Activated B cell treated with CpG ODN at 0.5 μM for 24 hours (primary cell): ENCODE data around the gene CD86. TPM values are rescaled to one million over a fixed set of nuclear protein-coding genes. Genes with fewer than 3 reads are reported as not detected.
A peak's percentile ranks its signal among the peaks of the same experiment; 100 is the strongest.

Experiments
- ATAC-seq: fragments of 200-7000 bp; cut with Tn5 transposase; one replicate; pipeline ENCODE4 v1.10.0; 2021; ENCODE audit warnings: low read depth, mild to moderate bottlenecking, moderate library complexity
- CTCF ChIA-PET: fragments of 350-600 bp; sonication (Branson Sonifier 250); formaldehyde crosslinking; loops from one replicate; lab custom pipeline; 2021; ENCODE audit warnings: antibody characterized with exemption; lab: Charles Lee
- POLR2A ChIA-PET: fragments of 350-600 bp; sonication (Branson Sonifier 250); formaldehyde crosslinking; loops from one replicate; lab custom pipeline; 2021; ENCODE audit warnings: antibody characterized with exemption; lab: Charles Lee
- DNase-seq: peaks from one replicate; pipeline ENCODE4 v3.0.0; 2022
- H3K27ac Mint-ChIP-seq: one replicate; pipeline ENCODE4 v1.8.0; 2020; ENCODE audit warnings: mixed read lengths
- H3K27me3 Mint-ChIP-seq: one replicate; pipeline ENCODE4 v1.8.0; 2021; ENCODE audit warnings: mixed read lengths
- H3K36me3 Mint-ChIP-seq: one replicate; pipeline ENCODE4 v1.8.0; 2021; ENCODE audit warnings: low read depth, mixed read lengths
- H3K4me1 Mint-ChIP-seq: one replicate; pipeline ENCODE4 v1.8.0; 2021; ENCODE audit warnings: mixed read lengths
- H3K4me3 Mint-ChIP-seq: one replicate; pipeline ENCODE4 v1.8.0; 2020; ENCODE audit warnings: mild to moderate bottlenecking, mixed read lengths
- H3K9me3 Mint-ChIP-seq: one replicate; pipeline ENCODE4 v1.8.0; 2020; ENCODE audit warnings: mixed read lengths
- CTCF ChIP-seq: fragments of 200-600 bp; IDR thresholded peaks from one replicate; pipeline ENCODE4 v1.8.0; 2022; ENCODE audit warnings: antibody characterized with exemption, mild to moderate bottlenecking
- intact Hi-C: fragments of 100-400 bp; cut with micrococcal nuclease; formaldehyde crosslinking; loops from one replicate; pipeline ENCODE4 v1.15.1; 2024
- total RNA-seq: library from RNA; stranded (reverse); gene quantifications from 2 replicates; pipeline ENCODE4 v1.2.3, GENCODE V29; 2022

CD86 gene
- total RNA-seq, 1 donor from 2014 or later: 31.7 TPM

- intact Hi-C loops: no loop called here
- DNase-seq (no peak), ATAC-seq (no peak)
- no peaks in the 10 kb centered on the region for H3K9me3 Mint-ChIP-seq
- ChIA-PET CTCF (no interaction called here), POLR2A (no interaction called here)
- H3K4me1 Mint-ChIP-seq: peaks cover 38% of the 10 kb centered on the region
- TF ChIP-seq CTCF: no peak
- H3K36me3 Mint-ChIP-seq: peaks cover 6% of the 10 kb centered on the region
- H3K4me3 Mint-ChIP-seq: no peak overlapping the region
- no peak overlapping the region for H3K27ac Mint-ChIP-seq
- no peaks in the 10 kb centered on the region for H3K27me3 Mint-ChIP-seq
Observed at GRCh38 chr3:122099255-122099654, 44.1 kb downstream of the CD86 start.

GRCh38 chr3:122100083-122100482, 44.9 kb downstream of the CD86 start:
- POLR2A ChIA-PET: interaction anchor here (0.8 kb wide), 1 partner anchor 9 kb away, joined by 3 read pairs; no protein-coding TSS in a partner anchor
- ATAC-seq: no peak
- Mint-ChIP-seq H3K36me3 (peaks cover 8% of the 10 kb centered on the region), H3K9me3 (no peaks in the 10 kb centered on the region), H3K4me3 (no peak overlapping the region), H3K4me1 (peaks cover 42% of the 10 kb centered on the region), H3K27me3 (no peaks in the 10 kb centered on the region), H3K27ac (no peak overlapping the region)
- intact Hi-C loops: loop anchor here (2.0 to 10.0 kb wide), 3 partner anchors 199 to 553 kb away; partner anchors contain the start of gene HCLS1
- no peak for DNase-seq
- CTCF ChIA-PET: interaction anchor here (1.6 to 5.1 kb wide), 4 partner anchors 121 to 553 kb away, joined by 4 to 60 read pairs (median 9); no protein-coding TSS in a partner anchor
- TF ChIP-seq CTCF: no peak

GRCh38 chr3:122100591-122101463, 45.7 kb downstream of the CD86 start:
- CTCF ChIA-PET: interaction anchor here (0.6 to 5.1 kb wide), 25 partner anchors 10 to 554 kb away, joined by 3 to 60 read pairs (median 4); partner anchors contain the start of genes CD86 and FAM162A
- POLR2A ChIA-PET: interaction anchor here (0.7 to 2.7 kb wide), 12 partner anchors 21 to 581 kb away, joined by 3 to 18 read pairs (median 4); partner anchors contain the start of gene CD86
- ATAC-seq (peak; percentile 77), DNase-seq (no peak)
- intact Hi-C loops: loop anchor here (1.0 to 10.0 kb wide), 8 partner anchors 24 to 554 kb away; partner anchors contain the start of genes CD86, FAM162A and HCLS1
- Mint-ChIP-seq H3K9me3 (no peaks in the 10 kb centered on the region), H3K4me1 (peaks cover 45% of the 10 kb centered on the region), H3K27ac (peak overlapping the region; percentile 74), H3K36me3 (peaks cover 12% of the 10 kb centered on the region), H3K4me3 (peak overlapping the region; percentile 68), H3K27me3 (no peaks in the 10 kb centered on the region)
- TF ChIP-seq CTCF: no peak

GRCh38 chr3:122101646-122102045, 46.5 kb downstream of the CD86 start:
- no peak for TF ChIP-seq CTCF
- intact Hi-C loops: loop anchor here (1.0 to 10.0 kb wide), 8 partner anchors 24 to 555 kb away; partner anchors contain the start of genes CD86, FAM162A and HCLS1
- Mint-ChIP-seq H3K9me3 (no peaks in the 10 kb centered on the region), H3K27ac (peak overlapping the region; percentile 51), H3K4me1 (peaks cover 46% of the 10 kb centered on the region), H3K27me3 (no peaks in the 10 kb centered on the region), H3K36me3 (peaks cover 18% of the 10 kb centered on the region), H3K4me3 (no peak overlapping the region)
- ChIA-PET POLR2A (interaction anchor here (0.6 to 2.7 kb wide), 11 partner anchors 24 to 660 kb away, joined by 3 to 18 read pairs (median 4); partner anchors contain the start of genes CD86 and WDR5B), CTCF (interaction anchor here (0.6 to 5.1 kb wide), 28 partner anchors 10 to 554 kb away, joined by 3 to 60 read pairs (median 4); partner anchors contain the start of genes CD86 and FAM162A)
- peak; percentile 63 for ATAC-seq
- no peak for DNase-seq
